Stimulated activated CD4-positive, alpha-beta T cell treated with anti-CD3 and anti-CD28 coated beads, Interleukin-12 subunit alpha, Interleukin-12 subunit beta, amount 100 ng/mL, for 48 hours (primary cell): ENCODE data around the gene SNCA.

Experiments
- DNase-seq, 3 donors: peaks; one replicate each; pipeline ENCODE4 v3.0.0-alpha.2; 2020; ENCODE audit warnings: low read depth in 2 of 3, low spot score in 1 of 3

The SNCA gene

GRCh38 chr4:89708903-89709421 lies 128.0 kb downstream of the SNCA start:
- no peak for DNase-seq

- no peak for DNase-seq
Observed at GRCh38 chr4:89707467-89707866, 129.5 kb downstream of the SNCA start.

- no peak for DNase-seq
Observed at GRCh38 chr4:89704651-89705395, 132.1 kb downstream of the SNCA start.

GRCh38 chr4:89703829-89704590 lies 133.0 kb downstream of the SNCA start:
- DNase-seq = no peak

GRCh38 chr4:89700766-89701423 lies 136.1 kb downstream of the SNCA start:
- no peak for DNase-seq

- no peak for DNase-seq
Observed at GRCh38 chr4:89685690-89686089, 151.3 kb downstream of the SNCA start.

GRCh38 chr4:89685277-89685676 lies 151.7 kb downstream of the SNCA start:
- no peak for DNase-seq

GRCh38 chr4:89684536-89684935 lies 152.4 kb downstream of the SNCA start:
- DNase-seq = no peak

- no peak for DNase-seq
Observed at GRCh38 chr4:89682808-89683207, 154.2 kb downstream of the SNCA start.

GRCh38 chr4:89681671-89682070 lies 155.3 kb downstream of the SNCA start:
- no peak for DNase-seq

GRCh38 chr4:89681219-89681618 lies 155.7 kb downstream of the SNCA start:
- DNase-seq = no peak

GRCh38 chr4:89674876-89675459 lies 162.0 kb downstream of the SNCA start:
- DNase-seq = no peak
